ENCODE results near the gene UBXN6. TPM values are rescaled to one million over a fixed set of nuclear protein-coding genes. Genes with fewer than 3 reads are reported as not detected.

Gene UBXN6
- total RNA-seq, 1 experiment from 2014 or later = 34.1 TPM

GRCh38 chr19:4430760-4431159, 26.8 kb downstream of the UBXN6 start:
- no peak overlapping the region for H2BK20ac ChIP-seq (ENCODE audit: low read depth, low read length, poor library complexity, severe bottlenecking)
- H4K20me1 ChIP-seq (ENCODE audit: control insufficient read depth, insufficient read depth, insufficient read length) = no peaks in the 10 kb centered on the region
- H3K27ac Mint-ChIP-seq = peak overlapping the region in 2 of 3 experiments; percentile 47 to 73; a peak in 3 of 7 replicates
- no peak overlapping the region for H3K18ac ChIP-seq (ENCODE audit: insufficient read length, low read depth, low read length)
- no peak overlapping the region for H3K23ac ChIP-seq (ENCODE audit: insufficient read length, low read depth, low read length)
- DNase-seq = no peak
- no peaks in the 10 kb centered on the region for H3K27me3 Mint-ChIP-seq (ENCODE audit: low read depth)
- TF ChIP-seq CTCF (conservative IDR thresholded peaks at IDR 0.05) = no peak
- no peak overlapping the region for H3T11ph ChIP-seq (ENCODE audit: low read length)
- peaks cover 75 to 91% (median 79%) of the 10 kb centered on the region in 3 experiments for H3K36me3 Mint-ChIP-seq (ENCODE audit: insufficient read depth in 1 of 3, low read depth in 3 of 3)
- no peak overlapping the region for H2AFZ ChIP-seq (ENCODE audit: low read length)
- no peak overlapping the region for H2BK15ac ChIP-seq (ENCODE audit: low read depth, low read length)
- no peaks in the 10 kb centered on the region for H3K4me1 Mint-ChIP-seq
- no peaks in the 10 kb centered on the region for H3K9me3 Mint-ChIP-seq
- H3K56ac ChIP-seq (ENCODE audit: insufficient read length, low read depth, low read length) = no peak overlapping the region
- no peaks in the 10 kb centered on the region for H3K4me1 ChIP-seq (ENCODE audit: insufficient read depth, low read length)
- H3K79me2 ChIP-seq (ENCODE audit: insufficient read depth, low read length) = no peaks in the 10 kb centered on the region; the same call in 1 of the 2 replicates
- H3K23me2 ChIP-seq (ENCODE audit: insufficient read length, low read depth, low read length, poor library complexity, severe bottlenecking) = no peaks in the 10 kb centered on the region
- H2AK5ac ChIP-seq (ENCODE audit: insufficient read length, low read length) = no peak overlapping the region
- no peak overlapping the region for H2BK5ac ChIP-seq (ENCODE audit: insufficient read length, low read length)
- H3K27me3 ChIP-seq (ENCODE audit: insufficient read depth, low read length) = no peaks in the 10 kb centered on the region
- no CpG with 5 or more reads among the region's 12 CpGs for WGBS (ENCODE audit: extremely low coverage, insufficient read length, low lambda C conversion rate)
- no peak overlapping the region for H4K5ac ChIP-seq (ENCODE audit: insufficient read length, low read depth, low read length)
- no peak overlapping the region for H3K4ac ChIP-seq (ENCODE audit: low read depth, low read length)
- H4K91ac ChIP-seq (ENCODE audit: insufficient read length, low read depth, low read length) = no peak overlapping the region
- no peak overlapping the region for H3K4me2 ChIP-seq (ENCODE audit: insufficient read depth, insufficient read length, low read length)
- no peaks in the 10 kb centered on the region for H3K79me1 ChIP-seq (ENCODE audit: insufficient read depth, low read depth, low read length, poor library complexity, severe bottlenecking)
- H3K4me3 Mint-ChIP-seq = no peak overlapping the region
- H2BK120ac ChIP-seq (ENCODE audit: low read depth, low read length, poor library complexity, severe bottlenecking) = no peak overlapping the region
- H4K8ac ChIP-seq (replicated peaks; ENCODE audit: insufficient read length, low read depth, low read length) = no peak overlapping the region
- H3K9ac ChIP-seq (ENCODE audit: extremely low read depth, insufficient read length, low read length) = no peak overlapping the region
- H3K9me3 ChIP-seq (ENCODE audit: control insufficient read depth, low read depth, low read length) = no peaks in the 10 kb centered on the region
- H3K14ac ChIP-seq (ENCODE audit: insufficient read depth, low read length) = no peak overlapping the region; the same call in 1 of the 2 replicates
- no peak overlapping the region for H2BK12ac ChIP-seq (ENCODE audit: insufficient read length, low read depth, low read length)
- H3K27ac ChIP-seq (ENCODE audit: insufficient read length, low read depth, low read length) = no peak overlapping the region

Measured in H9 (cell line).